ENCODE data around the gene PIMREG.
"Not testable (repeated sequence)": the region's sequence is repeated elsewhere in the genome, so short reads cannot be mapped to it uniquely, and the experiment has no call there.

The PIMREG gene

GRCh38 chr17:6478486-6478885, 34.2 kb downstream of the PIMREG start:
- no peak for DNase-seq (ENCODE audit: low read depth)

- DNase-seq (ENCODE audit: low read depth), result no peak
These were observed 35.5 kb downstream of the PIMREG start for GRCh38 chr17:6479622-6480302.

GRCh38 chr17:6480303-6480675, 36.0 kb downstream of the PIMREG start:
- no peak for DNase-seq (ENCODE audit: low read depth)

- no peak for DNase-seq (ENCODE audit: low read depth)
These were observed 37.8 kb downstream of the PIMREG start for GRCh38 chr17:6482105-6482455.

GRCh38 chr17:6482796-6483195, 38.5 kb downstream of the PIMREG start:
- DNase-seq (ENCODE audit: low read depth), result not testable (repeated sequence)

GRCh38 chr17:6483507-6483906, 39.3 kb downstream of the PIMREG start:
- no peak for DNase-seq (ENCODE audit: low read depth)

GRCh38 chr17:6485646-6486412, 41.6 kb downstream of the PIMREG start:
- no peak for DNase-seq (ENCODE audit: low read depth)

- no peak for DNase-seq (ENCODE audit: low read depth)
These were observed 43.2 kb downstream of the PIMREG start for GRCh38 chr17:6487251-6488007.

- no peak for DNase-seq (ENCODE audit: low read depth)
These were observed 43.8 kb downstream of the PIMREG start for GRCh38 chr17:6488008-6488539.

GRCh38 chr17:6489016-6489550, 44.8 kb downstream of the PIMREG start:
- DNase-seq (ENCODE audit: low read depth), result no peak

GRCh38 chr17:6491071-6491700, 46.9 kb downstream of the PIMREG start:
- no peak for DNase-seq (ENCODE audit: low read depth)

- no peak for DNase-seq (ENCODE audit: low read depth)
These were observed 48.8 kb downstream of the PIMREG start for GRCh38 chr17:6492892-6493674.

GRCh38 chr17:6494239-6494941, 50.1 kb downstream of the PIMREG start:
- no peak for DNase-seq (ENCODE audit: low read depth)

- no peak for DNase-seq (ENCODE audit: low read depth)
These were observed 51.3 kb downstream of the PIMREG start for GRCh38 chr17:6495450-6496115.

- DNase-seq (ENCODE audit: low read depth), result no peak
These were observed 51.8 kb downstream of the PIMREG start for GRCh38 chr17:6496116-6496481.

GRCh38 chr17:6496640-6497441, 52.6 kb downstream of the PIMREG start:
- no peak for DNase-seq (ENCODE audit: low read depth)

- DNase-seq (ENCODE audit: low read depth), result no peak
These were observed 53.4 kb downstream of the PIMREG start for GRCh38 chr17:6497496-6498221.

GRCh38 chr17:6498356-6498755, 54.1 kb downstream of the PIMREG start:
- no peak for DNase-seq (ENCODE audit: low read depth)

Data from CMK (cell line).